ENCODE measurements around the gene C14orf180. TPM values are rescaled to one million over a fixed set of nuclear protein-coding genes. Genes with fewer than 3 reads are reported as not detected.
"Not testable (repeated sequence)": the region's sequence is repeated elsewhere in the genome, so short reads cannot be mapped to it uniquely, and the experiment has no call there.

The C14orf180 gene
- total RNA-seq, 1 experiment from 2014 or later: not detected

GRCh38 chr14:104604458-104605449 lies 25.2 kb downstream of the C14orf180 start, which contains the start of gene TMEM179:
TSS of gene TMEM179 (minus strand) at chr14:104604772. CDS start at chr14:104604741, 31 bp downstream.
- no peak for DNase-seq (ENCODE audit: low read depth)

GRCh38 chr14:104609666-104610065 lies 30.1 kb downstream of the C14orf180 start:
- no peak for DNase-seq (ENCODE audit: low read depth)

- no peak for DNase-seq (ENCODE audit: low read depth)
Observed at GRCh38 chr14:104610749-104611310, 31.3 kb downstream of the C14orf180 start.

- DNase-seq (ENCODE audit: low read depth): no peak
Observed at GRCh38 chr14:104611881-104612280, 32.3 kb downstream of the C14orf180 start.

- no peak for DNase-seq (ENCODE audit: low read depth)
Observed at GRCh38 chr14:104614126-104614812, 34.7 kb downstream of the C14orf180 start.

GRCh38 chr14:104624939-104625338 lies 45.4 kb downstream of the C14orf180 start:
- DNase-seq (ENCODE audit: low read depth): no peak

GRCh38 chr14:104632781-104633180 lies 53.2 kb downstream of the C14orf180 start:
- no peak for DNase-seq (ENCODE audit: low read depth)

- DNase-seq (ENCODE audit: low read depth): no peak
Observed at GRCh38 chr14:104633276-104634137, 53.9 kb downstream of the C14orf180 start.

- DNase-seq (ENCODE audit: low read depth): no peak
Observed at GRCh38 chr14:104634138-104634760, 54.7 kb downstream of the C14orf180 start.

GRCh38 chr14:104634886-104635570 lies 55.5 kb downstream of the C14orf180 start:
- no peak for DNase-seq (ENCODE audit: low read depth)

- no peak for DNase-seq (ENCODE audit: low read depth)
Observed at GRCh38 chr14:104635717-104636116, 56.2 kb downstream of the C14orf180 start.

- DNase-seq (ENCODE audit: low read depth): no peak
Observed at GRCh38 chr14:104636131-104636530, 56.6 kb downstream of the C14orf180 start.

- DNase-seq (ENCODE audit: low read depth): not testable (repeated sequence)
Observed at GRCh38 chr14:104636846-104637545, 57.4 kb downstream of the C14orf180 start.

GRCh38 chr14:104637546-104638003 lies 58.0 kb downstream of the C14orf180 start:
- DNase-seq (ENCODE audit: low read depth): peak; percentile 28

- DNase-seq (ENCODE audit: low read depth): no peak
Observed at GRCh38 chr14:104638190-104638589, 58.6 kb downstream of the C14orf180 start.

GRCh38 chr14:104638927-104639450 lies 59.4 kb downstream of the C14orf180 start:
- no peak for DNase-seq (ENCODE audit: low read depth)

GRCh38 chr14:104639471-104639870 lies 59.9 kb downstream of the C14orf180 start:
- no peak for DNase-seq (ENCODE audit: low read depth)
